OCI-LY7 (cell line): ENCODE results near the gene FOXP1. TPM values are rescaled to one million over a fixed set of nuclear protein-coding genes. Genes with fewer than 3 reads are reported as not detected.

Source experiments
- BruUV-seq: library from RNA; stranded (reverse); fragments of 400-500 nt; replicated peaks from 2 replicates; lab custom pipeline; 2021; lab: Mats Ljungman, UMichigan
- CTCF ChIA-PET: fragments of 300-600 bp; sonication (Branson Sonifier 250); formaldehyde crosslinking; loops from one replicate; lab custom pipeline; 2022; ENCODE audit warnings: antibody characterized with exemption; ENCODE audit not compliant: unreplicated experiment; lab: Charles Lee
- POLR2A ChIA-PET: fragments of 300-600 bp; sonication (Branson Sonifier 250); formaldehyde crosslinking; loops from one replicate; lab custom pipeline; 2022; ENCODE audit warnings: antibody characterized with exemption; lab: Charles Lee
- DNase-seq: peaks from one replicate; pipeline ENCODE4 v3.0.0-alpha.2; 2015; ENCODE audit warnings: low spot score
- H2AFZ ChIP-seq: fragments of 200-600 bp; sonication (generic), shearing (Covaris generic); 2 replicates; pipeline ENCODE4 v1.6.1; 2014; ENCODE audit warnings: mild to moderate bottlenecking, antibody characterized with exemption, low read length, moderate library complexity
- H3K27ac ChIP-seq: fragments of 200-600 bp; sonication (generic); 2 replicates; pipeline ENCODE4 v1.5.1; 2014; ENCODE audit warnings: mixed run types, low read depth, mild to moderate bottlenecking, moderate library complexity, low read length, inconsistent platforms; ENCODE audit not compliant: poor library complexity, severe bottlenecking
- H3K36me3 ChIP-seq: fragments of 200-600 bp; sonication (generic); 2 replicates; pipeline ENCODE4 v1.6.1; 2014; ENCODE audit warnings: mild to moderate bottlenecking, antibody characterized with exemption, low read length, moderate library complexity, mixed read lengths; ENCODE audit not compliant: insufficient read depth
- H3K4me1 ChIP-seq: fragments of 200-600 bp; sonication (generic); 2 replicates; pipeline ENCODE4 v1.5.1; 2014; ENCODE audit warnings: mild to moderate bottlenecking, low read length; ENCODE audit not compliant: insufficient read depth, poor library complexity, severe bottlenecking
- H3K4me2 ChIP-seq: fragments of 200-600 bp; sonication (generic); 2 replicates; pipeline ENCODE4 v1.6.1; 2014; ENCODE audit warnings: mild to moderate bottlenecking, low read length
- H3K4me3 ChIP-seq: fragments of 200-600 bp; sonication (generic); 2 replicates; pipeline ENCODE4 v1.5.1; 2014; ENCODE audit warnings: mild to moderate bottlenecking, low read depth, low read length; ENCODE audit not compliant: poor library complexity, severe bottlenecking
- H3K79me2 ChIP-seq: fragments of 200-600 bp; sonication (generic); 2 replicates; pipeline ENCODE4 v1.6.1; 2016; ENCODE audit warnings: low read depth, mild to moderate bottlenecking, low read length, moderate library complexity, mixed read lengths; ENCODE audit not compliant: insufficient read depth
- H3K9me2 ChIP-seq: fragments of 200-600 bp; sonication (generic); 2 replicates; pipeline ENCODE4 v1.6.1; 2016; ENCODE audit warnings: mild to moderate bottlenecking, low read length, mixed read lengths; ENCODE audit not compliant: insufficient read depth
- H3K9me3 ChIP-seq: fragments of 200-600 bp; sonication (generic); 2 replicates; pipeline ENCODE4 v1.6.1; 2014; ENCODE audit warnings: mild to moderate bottlenecking, mixed run types, low read length, mixed read lengths
- H4K20me1 ChIP-seq: fragments of 200-600 bp; sonication (generic); 2 replicates; pipeline ENCODE4 v1.6.1; 2014; ENCODE audit warnings: mild to moderate bottlenecking, antibody characterized with exemption, low read length, moderate library complexity, mixed read lengths; ENCODE audit not compliant: insufficient read depth
- EZH2phosphoT487 ChIP-seq: fragments of 200-600 bp; sonication (generic); IDR thresholded peaks from 2 replicates; pipeline ENCODE4 v1.6.1; 2018; ENCODE audit warnings: low read depth, borderline replicate concordance, mild to moderate bottlenecking, mixed run types, antibody characterized with exemption, low read length, moderate library complexity, mixed read lengths
- intact Hi-C: fragments of 100-400 bp; cut with micrococcal nuclease; formaldehyde crosslinking; loops from one replicate; pipeline ENCODE4 v1.10.0; 2022; ENCODE audit not compliant: unreplicated experiment
- total RNA-seq, 2 experiments: library from RNA; depleted of rRNA in 1 of 2; stranded (reverse); fragments of >200 nt in 1 of 2; shearing (Covaris generic) in 1 of 2; gene quantifications; 2 replicates each; pipeline ENCODE4 v1.2.3, GENCODE V29; 2014 to 2022
- TF ChIP-seq, protein P1 (sequence below): fragments of 200-600 bp; sonication (generic); conservative IDR thresholded peaks from 2 replicates; pipeline ENCODE4 v1.5.1; 2014; ENCODE audit warnings: mild to moderate bottlenecking, antibody characterized with exemption, low read length, moderate library complexity, mixed read lengths

Gene FOXP1
- total RNA-seq, 2 experiments from 2014 or later = 87.3 to 151 TPM

DNA sequence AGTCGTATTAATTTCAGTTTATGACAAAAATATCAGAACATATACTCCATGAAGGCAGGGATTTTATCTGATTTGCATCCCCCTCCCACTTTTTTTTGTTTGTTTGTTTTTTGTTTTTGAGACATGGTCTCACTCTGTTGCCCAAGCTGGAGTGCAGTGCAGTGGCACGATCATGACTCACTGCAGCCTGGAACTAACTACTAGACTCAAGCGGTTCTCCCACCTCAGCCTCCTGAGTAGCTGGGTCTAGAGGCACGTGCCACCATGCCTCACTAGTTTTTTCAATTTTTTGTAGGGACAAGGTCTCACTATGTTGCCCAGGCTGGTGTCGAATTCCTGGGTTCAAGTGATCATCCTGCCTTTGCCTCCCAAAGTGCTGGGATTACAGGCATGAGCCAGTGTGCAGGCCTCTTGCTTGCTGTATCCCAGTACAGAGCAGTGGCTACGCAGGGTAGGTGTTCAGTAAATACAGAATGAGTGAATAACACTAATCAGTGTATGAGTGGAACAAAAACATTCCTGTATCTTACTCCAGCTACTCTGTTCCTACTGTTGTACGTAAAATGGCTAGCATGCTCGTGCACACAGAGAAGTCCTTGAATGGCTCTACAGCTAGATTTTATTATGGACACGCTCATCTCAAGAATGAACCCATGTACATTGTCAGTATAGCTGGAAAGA lies 272.4 kb downstream of the FOXP1 start:
- no peak overlapping the region for H3K4me2 ChIP-seq

DNA sequence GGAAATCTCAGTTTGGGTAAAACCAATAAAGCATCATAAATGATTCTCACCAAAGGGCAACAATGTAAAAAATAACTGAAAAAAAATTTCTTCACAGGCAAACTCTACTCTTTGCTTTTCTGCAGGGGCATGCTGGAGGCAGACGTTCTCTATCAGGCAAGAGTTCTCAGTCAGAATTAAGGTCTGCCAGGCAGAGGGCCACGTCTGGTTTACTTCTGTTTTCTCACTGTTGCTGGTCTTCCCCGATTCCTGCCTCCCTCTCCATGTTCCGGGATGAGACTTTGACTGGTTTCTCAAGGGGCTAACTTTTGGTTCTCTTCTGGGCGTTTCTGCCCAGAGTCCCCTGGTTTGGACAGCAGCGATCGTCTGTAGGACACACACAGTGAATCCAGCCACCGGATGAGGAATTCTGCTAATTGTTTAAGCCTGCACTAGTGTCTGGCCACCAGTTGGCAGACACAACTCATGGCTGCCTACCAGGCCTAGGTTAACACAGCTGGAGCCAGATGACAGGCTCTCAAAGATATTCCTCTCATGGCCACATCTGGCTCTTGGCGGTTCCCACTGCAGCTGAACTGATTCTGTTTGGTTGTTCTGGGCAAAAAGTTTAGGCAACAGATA lies 273.1 kb downstream of the FOXP1 start:
- BruUV-seq = no TSS peak
- Histone ChIP-seq H3K4me1 (no peaks in the 10 kb centered on the region), H3K36me3 (no peaks in the 10 kb centered on the region), H3K79me2 (no peaks in the 10 kb centered on the region), H3K9me3 (no peaks in the 10 kb centered on the region), H3K4me3 (no peak overlapping the region), H2AFZ (no peak overlapping the region), H4K20me1 (peaks cover 8% of the 10 kb centered on the region), H3K4me2 (no peak overlapping the region), H3K27ac (no peak overlapping the region), H3K9me2 (no peaks in the 10 kb centered on the region)
- TF ChIP-seq, protein P1, sequence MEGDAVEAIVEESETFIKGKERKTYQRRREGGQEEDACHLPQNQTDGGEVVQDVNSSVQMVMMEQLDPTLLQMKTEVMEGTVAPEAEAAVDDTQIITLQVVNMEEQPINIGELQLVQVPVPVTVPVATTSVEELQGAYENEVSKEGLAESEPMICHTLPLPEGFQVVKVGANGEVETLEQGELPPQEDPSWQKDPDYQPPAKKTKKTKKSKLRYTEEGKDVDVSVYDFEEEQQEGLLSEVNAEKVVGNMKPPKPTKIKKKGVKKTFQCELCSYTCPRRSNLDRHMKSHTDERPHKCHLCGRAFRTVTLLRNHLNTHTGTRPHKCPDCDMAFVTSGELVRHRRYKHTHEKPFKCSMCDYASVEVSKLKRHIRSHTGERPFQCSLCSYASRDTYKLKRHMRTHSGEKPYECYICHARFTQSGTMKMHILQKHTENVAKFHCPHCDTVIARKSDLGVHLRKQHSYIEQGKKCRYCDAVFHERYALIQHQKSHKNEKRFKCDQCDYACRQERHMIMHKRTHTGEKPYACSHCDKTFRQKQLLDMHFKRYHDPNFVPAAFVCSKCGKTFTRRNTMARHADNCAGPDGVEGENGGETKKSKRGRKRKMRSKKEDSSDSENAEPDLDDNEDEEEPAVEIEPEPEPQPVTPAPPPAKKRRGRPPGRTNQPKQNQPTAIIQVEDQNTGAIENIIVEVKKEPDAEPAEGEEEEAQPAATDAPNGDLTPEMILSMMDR = no peak
- TF ChIP-seq EZH2phosphoT487 = no peak
- DNase-seq = no peak
- ChIA-PET POLR2A (no interaction called here), CTCF (no interaction called here)
- intact Hi-C loops = no loop called here

More for the DNA sequence above, 272.4 kb downstream of the FOXP1 start:
- H3K4me3 ChIP-seq = no peak overlapping the region
- H3K27ac ChIP-seq = no peak overlapping the region
- TF ChIP-seq, protein P1 = no peak
- no peak for TF ChIP-seq EZH2phosphoT487
- no peaks in the 10 kb centered on the region for H3K4me1 ChIP-seq
- POLR2A ChIA-PET = interaction anchor here (0.5 to 2.1 kb wide), 4 partner anchors 9 to 213 kb away, joined by 3 to 9 read pairs (median 4); no protein-coding TSS in a partner anchor
- no peaks in the 10 kb centered on the region for H3K9me3 ChIP-seq
- no peak overlapping the region for H2AFZ ChIP-seq
- no peak for DNase-seq
- H3K79me2 ChIP-seq = no peaks in the 10 kb centered on the region
- no peaks in the 10 kb centered on the region for H3K36me3 ChIP-seq
- no peaks in the 10 kb centered on the region for H3K9me2 ChIP-seq
- peaks cover 6% of the 10 kb centered on the region for H4K20me1 ChIP-seq
- BruUV-seq = no TSS peak
- intact Hi-C loops = no loop called here
- CTCF ChIA-PET = no interaction called here

DNA sequence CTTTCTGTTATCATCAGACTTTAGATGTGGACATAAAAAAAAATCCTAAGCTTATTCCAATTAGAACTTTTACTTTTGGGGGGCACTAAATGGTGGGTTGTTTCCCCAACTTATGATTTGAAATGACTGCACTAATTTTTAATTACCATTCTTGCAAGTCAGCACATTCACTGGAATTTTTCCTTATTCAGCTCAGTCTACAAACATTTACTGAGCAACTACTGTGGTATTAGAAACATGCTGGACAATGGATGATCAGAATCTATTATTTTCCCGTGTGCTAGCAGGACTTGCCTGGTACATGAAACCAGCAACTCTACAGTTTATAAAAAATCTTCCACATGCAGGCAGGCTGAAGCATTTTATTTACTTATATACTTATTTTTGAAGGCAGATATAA lies 273.6 kb downstream of the FOXP1 start:
- intact Hi-C loops = no loop called here
- H3K27ac ChIP-seq = no peak overlapping the region

More for the DNA sequence above, 273.6 kb downstream of the FOXP1 start:
- TF ChIP-seq, protein P1 = no peak
- TF ChIP-seq EZH2phosphoT487 = no peak
- H3K4me2 ChIP-seq = no peak overlapping the region
- peaks cover 8% of the 10 kb centered on the region for H4K20me1 ChIP-seq
- H3K9me2 ChIP-seq = no peaks in the 10 kb centered on the region
- no peaks in the 10 kb centered on the region for H3K36me3 ChIP-seq
- CTCF ChIA-PET = no interaction called here
- H3K9me3 ChIP-seq = no peaks in the 10 kb centered on the region
- no TSS peak for BruUV-seq
- no peak overlapping the region for H3K4me3 ChIP-seq
- H2AFZ ChIP-seq = no peak overlapping the region
- H3K4me1 ChIP-seq = no peaks in the 10 kb centered on the region
- no peak for DNase-seq
- POLR2A ChIA-PET = no interaction called here
- H3K79me2 ChIP-seq = no peaks in the 10 kb centered on the region
